Hematopoietic multipotent progenitor cell treated with erythropoietin and hydrocortisone succinate and interleukin-3 and kit ligand, for 6 days (in vitro differentiated cells): ENCODE data around the gene MAP2K1.
"Not testable (repeated sequence)": the region's sequence is repeated elsewhere in the genome, so short reads cannot be mapped to it uniquely, and the experiment has no call there.

Experiments
- DNase-seq: peaks from one replicate; pipeline ENCODE4 v3.0.0-alpha.2; 2015

The MAP2K1 gene

GRCh38 chr15:66481107-66481856 lies 94.6 kb downstream of the MAP2K1 start:
- peak; percentile 79 for DNase-seq

GRCh38 chr15:66482539-66482938 lies 95.8 kb downstream of the MAP2K1 start:
- DNase-seq = no peak

- DNase-seq = peak; percentile 50
Observed at GRCh38 chr15:66483131-66483566, 96.4 kb downstream of the MAP2K1 start.

GRCh38 chr15:66484539-66485112 lies 97.9 kb downstream of the MAP2K1 start:
- no peak for DNase-seq

- no peak for DNase-seq
Observed at GRCh38 chr15:66486887-66487286, 100.2 kb downstream of the MAP2K1 start.

GRCh38 chr15:66488525-66488924 lies 101.8 kb downstream of the MAP2K1 start:
- DNase-seq = no peak

GRCh38 chr15:66489179-66489791 lies 102.6 kb downstream of the MAP2K1 start:
- no peak for DNase-seq

GRCh38 chr15:66491846-66492245 lies 105.1 kb downstream of the MAP2K1 start:
- no peak for DNase-seq

GRCh38 chr15:66494262-66494661 lies 107.5 kb downstream of the MAP2K1 start:
- no peak for DNase-seq

GRCh38 chr15:66496951-66497501 lies 110.3 kb downstream of the MAP2K1 start:
- peak; percentile 55 for DNase-seq

- peak; percentile 96 for DNase-seq
Observed at GRCh38 chr15:66497502-66498455, 111.1 kb downstream of the MAP2K1 start, which contains the start of gene SNAPC5. Gene SNAPC5, minus strand, starts transcription at chr15:66497762. Its CDS starts 31 bp downstream, at chr15:66497731.

GRCh38 chr15:66498501-66499386 lies 112.0 kb downstream of the MAP2K1 start:
- DNase-seq = peak; percentile 73

GRCh38 chr15:66500346-66500745 lies 113.6 kb downstream of the MAP2K1 start:
- not testable (repeated sequence) for DNase-seq

- no peak for DNase-seq
Observed at GRCh38 chr15:66502491-66502890, 115.8 kb downstream of the MAP2K1 start.

- DNase-seq = not testable (repeated sequence)
Observed at GRCh38 chr15:66503041-66503648, 116.4 kb downstream of the MAP2K1 start.

- no peak for DNase-seq
Observed at GRCh38 chr15:66503780-66504562, 117.3 kb downstream of the MAP2K1 start.

GRCh38 chr15:66504563-66505429 lies 118.1 kb downstream of the MAP2K1 start, which contains the start of the genes RPL4 and ZWILCH:
Gene RPL4, minus strand, starts transcription at chr15:66504855. Its CDS starts 65 bp downstream, at chr15:66504790.
Gene ZWILCH, plus strand, starts transcription at chr15:66505326. Its CDS starts 13 bp downstream, at chr15:66505339.
- peak; percentile 91 for DNase-seq

- DNase-seq = no peak
Observed at GRCh38 chr15:66505430-66505811, 118.7 kb downstream of the MAP2K1 start.

GRCh38 chr15:66505818-66506217 lies 119.1 kb downstream of the MAP2K1 start:
- no peak for DNase-seq
